Measurements from ENCODE around the gene ZYG11A. TPM values are rescaled to one million over a fixed set of nuclear protein-coding genes. Genes with fewer than 3 reads are reported as not detected.
"Not testable (repeated sequence)": the region's sequence is repeated elsewhere in the genome, so short reads cannot be mapped to it uniquely, and the experiment has no call there.

The ZYG11A gene
- total RNA-seq: not detected

DNA sequence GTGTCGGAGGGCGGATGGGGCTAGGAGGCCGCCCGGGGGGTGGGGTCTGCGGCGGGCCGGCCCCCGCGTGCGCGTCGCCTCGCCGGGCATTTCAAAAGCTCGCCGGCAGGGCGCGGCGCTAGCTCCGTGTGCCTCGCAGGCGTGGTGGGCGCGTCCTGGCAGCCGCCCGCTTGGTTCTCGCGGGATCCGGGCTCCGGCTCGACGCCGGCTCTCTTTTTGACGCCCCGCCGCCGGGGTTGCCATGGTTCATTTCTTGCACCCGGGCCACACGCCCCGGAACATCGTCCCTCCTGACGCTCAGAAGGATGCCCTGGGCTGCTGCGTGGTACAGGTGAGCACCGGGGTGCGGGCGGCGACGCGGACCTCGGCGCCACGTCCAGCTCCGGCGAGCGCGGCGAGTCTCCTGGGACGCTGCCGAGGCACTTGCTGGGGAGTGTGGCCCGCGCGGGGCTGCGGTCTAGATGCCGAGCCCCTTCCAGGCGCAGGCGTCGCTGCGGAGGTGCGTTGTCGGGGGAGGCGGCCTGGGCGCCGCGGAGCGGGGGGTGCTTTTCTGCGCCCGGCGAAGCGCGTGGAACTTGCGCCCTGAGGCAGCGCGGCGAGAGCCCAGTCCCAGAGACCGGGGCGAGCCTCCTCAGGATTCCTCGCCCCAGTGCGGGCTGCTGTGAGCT, at the start of gene ZYG11A:
Gene ZYG11A, plus strand, starts transcription at position 118 of the 668 bp plus-strand sequence. Its CDS starts 124 bp downstream, at position 242.
- Histone ChIP-seq H3K27me3 (no peaks in the 10 kb centered on the region), H3K4me3 (peak within 1 kb of the TSS; percentile 54 to 60), H3K36me3 (no peaks in the 10 kb centered on the region), H3K27ac (no peak within 1 kb of the TSS), H3K9me3 (no peaks in the 10 kb centered on the region), H3K4me1 (peaks cover 0 to 8% of the 10 kb centered on the region in 2 donors)
- intact Hi-C loops (cut with DNase I): no loop called here
- DNase-seq (ENCODE audit: low spot score in 2 of 2): no peak
- TF ChIP-seq, protein P1, sequence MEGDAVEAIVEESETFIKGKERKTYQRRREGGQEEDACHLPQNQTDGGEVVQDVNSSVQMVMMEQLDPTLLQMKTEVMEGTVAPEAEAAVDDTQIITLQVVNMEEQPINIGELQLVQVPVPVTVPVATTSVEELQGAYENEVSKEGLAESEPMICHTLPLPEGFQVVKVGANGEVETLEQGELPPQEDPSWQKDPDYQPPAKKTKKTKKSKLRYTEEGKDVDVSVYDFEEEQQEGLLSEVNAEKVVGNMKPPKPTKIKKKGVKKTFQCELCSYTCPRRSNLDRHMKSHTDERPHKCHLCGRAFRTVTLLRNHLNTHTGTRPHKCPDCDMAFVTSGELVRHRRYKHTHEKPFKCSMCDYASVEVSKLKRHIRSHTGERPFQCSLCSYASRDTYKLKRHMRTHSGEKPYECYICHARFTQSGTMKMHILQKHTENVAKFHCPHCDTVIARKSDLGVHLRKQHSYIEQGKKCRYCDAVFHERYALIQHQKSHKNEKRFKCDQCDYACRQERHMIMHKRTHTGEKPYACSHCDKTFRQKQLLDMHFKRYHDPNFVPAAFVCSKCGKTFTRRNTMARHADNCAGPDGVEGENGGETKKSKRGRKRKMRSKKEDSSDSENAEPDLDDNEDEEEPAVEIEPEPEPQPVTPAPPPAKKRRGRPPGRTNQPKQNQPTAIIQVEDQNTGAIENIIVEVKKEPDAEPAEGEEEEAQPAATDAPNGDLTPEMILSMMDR (IDR thresholded peaks at IDR 0.05): peak in 2 of 3 experiments; percentile 17 to 33

DNA sequence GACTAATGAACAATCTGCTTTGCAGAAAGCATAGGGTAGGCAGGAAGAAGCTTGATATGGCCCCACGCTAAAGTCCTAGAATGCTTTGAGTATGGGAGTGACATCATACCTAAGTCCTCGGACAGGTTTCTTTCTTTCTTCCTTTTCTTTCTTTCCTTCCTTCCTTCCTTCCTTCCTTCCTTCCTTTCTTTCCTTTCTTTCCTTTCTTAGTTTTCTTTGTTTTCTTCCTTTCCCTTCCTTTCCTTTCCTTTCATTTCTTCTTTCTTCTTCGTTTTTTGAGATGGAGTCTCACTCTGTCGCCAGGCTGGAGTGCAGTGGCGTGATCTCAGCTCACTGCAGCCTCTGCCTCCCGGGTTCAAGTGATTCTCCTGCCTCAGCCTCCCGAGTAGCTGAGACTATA, 48.8 kb upstream of the ZYG11A start:
- H3K9me3 ChIP-seq; H3K4me3 ChIP-seq; H3K27me3 ChIP-seq; DNase-seq (ENCODE audit: low spot score in 2 of 2); H3K4me1 ChIP-seq; intact Hi-C loops (cut with DNase I); H3K27ac ChIP-seq: not testable (repeated sequence)
- H3K36me3 ChIP-seq: peaks cover 31 to 44% of the 10 kb centered on the region in 2 donors

DNA sequence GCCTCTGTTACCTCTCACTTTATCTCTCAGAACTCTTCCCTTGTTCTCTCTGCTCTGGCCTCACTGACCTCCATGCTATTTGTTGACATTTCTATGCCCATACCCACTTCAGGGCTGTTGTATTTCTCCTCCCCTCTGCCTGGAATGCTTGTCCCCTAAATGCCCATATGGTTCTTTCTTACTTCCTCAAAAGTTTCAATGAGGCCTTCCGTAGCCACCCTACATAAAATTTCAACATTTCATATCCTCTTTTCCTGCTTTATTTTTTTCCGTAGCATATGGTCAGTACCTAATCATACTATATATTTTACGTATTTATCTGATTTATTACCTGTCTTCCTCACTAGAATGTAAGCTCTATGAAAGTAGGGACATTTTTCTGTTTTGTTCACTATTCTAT, 47.1 kb upstream of the ZYG11A start:
- Histone ChIP-seq H3K27me3 (no peaks in the 10 kb centered on the region), H3K4me1 (no peaks in the 10 kb centered on the region), H3K27ac (no peak overlapping the region), H3K4me3 (no peak overlapping the region), H3K36me3 (peaks cover 25 to 38% of the 10 kb centered on the region in 2 donors), H3K9me3 (no peaks in the 10 kb centered on the region)
- intact Hi-C loops (cut with DNase I): no loop called here
- TF ChIP-seq, protein P1 (IDR thresholded peaks at IDR 0.05): no peak
- no peak for DNase-seq (ENCODE audit: low spot score in 2 of 2)

DNA sequence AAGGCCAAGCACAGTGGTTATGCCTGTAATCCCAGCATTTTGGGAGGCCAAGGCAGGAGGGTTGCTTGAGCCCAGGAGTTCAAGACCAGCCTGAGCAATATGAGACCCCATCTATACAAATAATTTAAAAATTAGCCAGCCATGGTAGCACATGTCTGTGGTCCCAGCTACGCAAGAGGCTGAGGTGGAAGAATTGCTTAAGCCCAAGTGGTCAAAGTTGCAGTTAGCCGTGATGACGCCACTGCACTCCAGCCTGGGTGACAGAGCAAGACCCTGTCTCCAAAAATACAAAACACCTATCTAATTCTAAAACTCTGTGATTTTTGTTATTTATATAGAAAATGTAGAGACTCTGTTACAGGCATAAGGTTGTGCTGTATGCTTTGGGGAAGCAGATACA, 44.2 kb upstream of the ZYG11A start:
- Histone ChIP-seq H3K4me3 (no peak overlapping the region), H3K4me1 (no peaks in the 10 kb centered on the region), H3K9me3 (no peaks in the 10 kb centered on the region), H3K27ac (no peak overlapping the region), H3K36me3 (peaks cover 28 to 43% of the 10 kb centered on the region in 2 donors), H3K27me3 (no peaks in the 10 kb centered on the region)
- TF ChIP-seq, protein P1 (IDR thresholded peaks at IDR 0.05): no peak
- intact Hi-C loops (cut with DNase I): no loop called here
- no peak for DNase-seq (ENCODE audit: low spot score in 2 of 2)

DNA sequence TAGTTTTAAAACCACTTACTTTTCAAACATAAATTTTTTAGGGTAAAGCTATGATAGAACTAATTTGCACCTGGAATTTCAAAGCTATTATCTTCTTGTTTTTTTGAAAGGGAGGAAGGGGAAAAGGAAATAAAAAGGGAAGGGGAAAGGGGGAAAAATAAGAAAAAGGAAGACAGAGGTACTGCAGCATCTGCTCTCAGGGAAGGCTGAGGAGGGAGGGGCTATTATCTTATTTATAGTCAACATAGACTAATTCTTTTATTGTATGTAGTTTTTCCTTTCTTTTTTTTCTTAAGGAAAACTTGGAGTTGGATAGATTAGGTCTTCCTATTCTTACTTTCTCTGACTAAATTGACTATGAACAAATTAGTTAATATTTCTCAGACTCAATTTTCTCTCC, 41.5 kb upstream of the ZYG11A start:
- H3K27ac ChIP-seq: no peak overlapping the region
- TF ChIP-seq, protein P1 (IDR thresholded peaks at IDR 0.05): no peak
- H3K9me3 ChIP-seq: no peaks in the 10 kb centered on the region
- intact Hi-C loops (cut with DNase I): no loop called here
- H3K4me3 ChIP-seq: no peak overlapping the region
- no peak for DNase-seq (ENCODE audit: low spot score in 2 of 2)
- no peaks in the 10 kb centered on the region for H3K27me3 ChIP-seq
- no peaks in the 10 kb centered on the region for H3K4me1 ChIP-seq
- peaks cover 44 to 47% of the 10 kb centered on the region in 2 donors for H3K36me3 ChIP-seq

DNA sequence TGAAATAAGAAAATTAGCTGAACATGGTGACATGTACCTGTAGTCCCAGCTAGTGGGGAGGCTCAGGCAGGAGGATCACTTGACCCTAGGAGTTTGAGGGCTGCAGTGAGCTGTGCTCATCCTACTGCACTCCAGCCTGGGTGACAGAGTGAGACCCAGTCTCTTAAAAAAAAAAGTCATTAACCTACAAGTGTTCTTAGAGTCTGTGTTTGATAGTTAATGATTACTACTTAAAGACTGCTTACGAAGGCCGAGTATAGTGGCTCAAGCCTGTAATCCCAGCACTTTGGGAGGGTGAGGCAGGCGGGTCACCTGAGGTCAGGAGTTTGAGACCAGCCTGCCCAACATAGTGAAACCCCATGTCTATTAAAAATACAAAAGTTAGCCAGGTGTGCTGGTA, 38.5 kb upstream of the ZYG11A start:
- H3K4me3 ChIP-seq; H3K9me3 ChIP-seq; H3K4me1 ChIP-seq; intact Hi-C loops (cut with DNase I); H3K27me3 ChIP-seq; DNase-seq (ENCODE audit: low spot score in 2 of 2); H3K27ac ChIP-seq: not testable (repeated sequence)
- H3K36me3 ChIP-seq: peaks cover 27 to 35% of the 10 kb centered on the region in 2 donors

Measured in ascending aorta (tissue), 2 donors.